A172 (cell line): ENCODE data around the gene TMEM51. TPM values are rescaled to one million over a fixed set of nuclear protein-coding genes. Genes with fewer than 3 reads are reported as not detected.

Source experiments
- DNase-seq: peaks from one replicate; pipeline ENCODE4 v3.0.0-alpha.2; 2015; ENCODE audit warnings: low spot score
- total RNA-seq: library from RNA; depleted of rRNA; stranded (reverse); fragments of >200 nt; shearing (Covaris generic); gene quantifications from 2 replicates; pipeline ENCODE4 v1.2.3, GENCODE V29; 2014; rRNA removed

The TMEM51 gene
- total RNA-seq = 8.5 and 10.4 TPM in 2 replicates

GRCh38 chr1:15153184-15153841 is at the start of gene TMEM51:
TSS of gene TMEM51 (plus strand) at chr1:15153747. CDS start at chr1:15215088, 61,341 bp downstream.
- no peak for DNase-seq

GRCh38 chr1:15103906-15104305 is 49.6 kb upstream of the TMEM51 start:
- DNase-seq = no peak

- DNase-seq = no peak
Measured at GRCh38 chr1:15104768-15105167, 48.8 kb upstream of the TMEM51 start.

- no peak for DNase-seq
Measured at GRCh38 chr1:15106608-15107007, 46.9 kb upstream of the TMEM51 start.

- DNase-seq = no peak
Measured at GRCh38 chr1:15107058-15107687, 46.4 kb upstream of the TMEM51 start.

- no peak for DNase-seq
Measured at GRCh38 chr1:15107911-15108310, 45.6 kb upstream of the TMEM51 start.

- no peak for DNase-seq
Measured at GRCh38 chr1:15110128-15110866, 43.2 kb upstream of the TMEM51 start.

GRCh38 chr1:15110867-15111230 is 42.7 kb upstream of the TMEM51 start:
- DNase-seq = no peak

- DNase-seq = no peak
Measured at GRCh38 chr1:15113146-15113545, 40.4 kb upstream of the TMEM51 start.

- DNase-seq = no peak
Measured at GRCh38 chr1:15114884-15115283, 38.7 kb upstream of the TMEM51 start.

GRCh38 chr1:15115542-15116330 is 37.8 kb upstream of the TMEM51 start:
- DNase-seq = no peak

- no peak for DNase-seq
Measured at GRCh38 chr1:15116966-15117365, 36.6 kb upstream of the TMEM51 start.

- no peak for DNase-seq
Measured at GRCh38 chr1:15117671-15118325, 35.7 kb upstream of the TMEM51 start.

- DNase-seq = no peak
Measured at GRCh38 chr1:15118579-15118978, 35.0 kb upstream of the TMEM51 start.

GRCh38 chr1:15120251-15120945 is 33.1 kb upstream of the TMEM51 start:
- DNase-seq = no peak

- DNase-seq = no peak
Measured at GRCh38 chr1:15122331-15122730, 31.2 kb upstream of the TMEM51 start.

- DNase-seq = no peak
Measured at GRCh38 chr1:15123270-15123669, 30.3 kb upstream of the TMEM51 start.

- no peak for DNase-seq
Measured at GRCh38 chr1:15123925-15124324, 29.6 kb upstream of the TMEM51 start.

GRCh38 chr1:15124362-15125100 is 29.0 kb upstream of the TMEM51 start:
- DNase-seq = no peak

- DNase-seq = no peak
Measured at GRCh38 chr1:15125101-15125745, 28.3 kb upstream of the TMEM51 start.
